Raji (cell line): ENCODE measurements around the gene BLVRB.

Experiments
- POLR2A ChIP-seq: IDR thresholded peaks from 2 replicates; pipeline ENCODE4 v1.6.1; 2011; ENCODE audit warnings: low read depth, low read length, control low read depth; ENCODE audit not compliant: insufficient read depth

The BLVRB gene

GRCh38 chr19:40418040-40418439 lies 47.5 kb downstream of the BLVRB start:
- TF ChIP-seq POLR2A = no peak

DNA sequence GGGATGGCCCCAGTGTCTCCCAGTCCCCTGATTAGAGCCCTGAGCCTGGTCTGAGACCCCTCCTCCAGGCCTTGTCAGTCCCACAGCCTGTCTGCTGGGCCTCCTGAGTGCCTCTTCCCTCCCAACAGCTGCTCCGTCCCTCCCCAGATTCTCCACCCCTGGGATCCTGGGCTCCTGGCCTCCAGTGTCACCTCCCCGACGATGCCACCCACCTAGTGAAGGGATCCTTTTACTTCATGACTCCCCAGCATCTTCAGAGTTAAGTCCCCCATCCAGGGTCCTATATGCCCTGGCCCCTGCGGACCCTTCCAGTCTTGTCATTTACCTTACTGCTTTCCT lies 47.9 kb downstream of the BLVRB start:
- no peak for TF ChIP-seq POLR2A

DNA sequence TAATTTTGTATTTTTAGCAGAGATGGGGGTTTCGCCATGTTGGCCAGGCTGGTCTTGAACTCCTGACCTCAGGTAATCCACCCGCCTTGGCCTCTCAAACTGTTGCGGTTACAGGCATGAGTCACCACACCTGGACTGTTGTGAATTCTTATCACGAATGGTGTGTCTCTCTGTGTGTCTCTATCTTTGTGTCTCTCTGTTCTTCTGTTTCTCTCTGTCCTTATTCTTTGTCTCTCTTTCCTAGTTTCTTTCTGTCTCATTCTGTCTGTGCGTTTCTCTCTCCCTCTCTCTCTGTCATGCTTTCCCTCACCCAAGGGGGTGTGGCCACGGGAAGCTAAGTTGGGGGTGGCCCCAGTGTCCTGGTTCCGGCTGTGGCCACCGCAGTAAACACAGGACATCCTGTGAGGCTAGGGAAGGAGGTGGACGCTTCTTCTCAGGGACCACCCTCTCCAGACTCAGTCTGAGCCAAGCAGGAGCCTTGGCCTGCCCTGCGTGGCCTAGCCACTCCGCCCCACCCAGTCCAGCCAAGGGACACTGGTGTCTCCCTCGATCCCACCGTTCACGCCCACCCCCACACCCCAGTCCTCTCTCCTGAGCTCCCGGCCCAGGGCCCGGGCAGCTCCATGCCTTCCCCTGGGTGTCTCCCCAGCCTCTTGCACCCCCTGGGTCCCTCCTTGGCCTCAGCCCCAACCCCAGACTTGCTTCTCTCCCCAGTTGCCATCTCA lies 48.5 kb downstream of the BLVRB start:
- TF ChIP-seq POLR2A = no peak

GRCh38 chr19:40415768-40416167 lies 49.8 kb downstream of the BLVRB start:
- no peak for TF ChIP-seq POLR2A

GRCh38 chr19:40414542-40415535 lies 50.7 kb downstream of the BLVRB start:
- no peak for TF ChIP-seq POLR2A

GRCh38 chr19:40413291-40413845 lies 52.2 kb downstream of the BLVRB start, which contains the start of gene PRX:
TSS of gene PRX (minus strand) at chr19:40413378. CDS start at chr19:40407932, 5,446 bp downstream.
- no peak for TF ChIP-seq POLR2A

DNA sequence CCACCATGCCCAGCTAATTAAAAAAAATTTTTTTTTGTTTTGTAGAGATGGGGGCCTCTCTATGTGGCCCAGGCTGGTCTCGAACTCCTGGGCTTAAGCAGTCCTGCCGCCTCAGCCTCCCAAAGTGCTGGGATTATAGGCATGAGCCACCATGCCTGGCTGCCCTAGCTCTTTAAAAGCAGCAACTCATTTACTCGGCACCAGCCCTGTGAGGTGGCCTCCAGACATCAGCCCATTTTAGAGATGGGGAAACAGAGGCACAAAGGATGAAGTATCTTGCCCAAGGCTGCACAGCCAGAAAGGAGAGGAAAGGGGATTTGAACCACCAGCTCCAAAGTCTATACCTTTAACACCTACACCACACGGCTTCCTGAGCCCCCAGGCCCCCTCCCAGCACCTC lies 52.7 kb downstream of the BLVRB start:
- no peak for TF ChIP-seq POLR2A

GRCh38 chr19:40411958-40412499 lies 53.5 kb downstream of the BLVRB start:
- TF ChIP-seq POLR2A = no peak

- no peak for TF ChIP-seq POLR2A
These were observed 54.3 kb downstream of the BLVRB start for GRCh38 chr19:40411125-40411842.

GRCh38 chr19:40410030-40410389 lies 55.5 kb downstream of the BLVRB start:
- TF ChIP-seq POLR2A = no peak

DNA sequence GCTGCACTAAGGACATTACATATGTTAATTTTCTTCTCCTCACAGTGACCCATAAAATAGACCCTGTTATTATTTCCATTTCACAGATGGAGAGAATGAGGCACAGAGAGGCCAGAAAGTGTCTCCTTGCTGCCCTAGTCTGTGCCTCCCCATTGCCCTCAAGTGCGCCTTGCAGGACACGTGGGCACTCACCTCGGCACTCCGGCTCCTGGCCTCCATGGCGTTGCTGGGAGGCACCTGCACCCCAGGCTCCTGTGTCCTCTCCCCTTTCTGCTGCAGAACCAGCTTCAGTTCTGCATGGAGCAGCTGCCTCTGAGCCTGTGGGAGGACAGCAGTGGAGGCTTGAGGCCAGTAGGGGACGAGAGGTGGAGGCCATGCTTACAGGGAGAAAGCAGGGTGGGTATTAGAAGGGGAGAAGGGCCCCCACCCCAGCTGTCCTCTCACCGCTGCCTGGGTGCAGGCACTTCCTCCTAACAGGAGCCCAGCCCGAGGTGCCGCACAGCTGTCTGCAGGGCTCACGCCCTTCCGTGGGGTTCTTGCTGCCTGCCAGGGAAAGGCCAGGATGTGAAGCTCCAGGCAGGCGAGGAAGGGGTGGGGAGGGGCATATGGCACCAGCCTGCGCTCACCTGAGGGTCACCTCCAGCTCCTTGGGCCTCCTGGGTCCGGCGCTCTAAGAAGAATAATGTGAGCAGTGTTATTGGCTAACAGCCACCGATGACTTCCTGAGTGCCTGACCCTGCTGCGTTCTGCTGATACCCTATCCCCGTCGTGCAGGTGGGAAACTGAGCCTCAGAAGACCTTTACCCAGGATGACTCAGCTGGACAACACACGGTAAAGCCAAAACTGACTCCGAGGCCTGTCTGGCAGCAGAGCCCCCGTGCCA lies 57.6 kb downstream of the BLVRB start:
- TF ChIP-seq POLR2A = no peak

- TF ChIP-seq POLR2A = no peak; the same call in 1 of the 2 replicates
These were observed 62.1 kb downstream of the BLVRB start for GRCh38 chr19:40403262-40403984.

DNA sequence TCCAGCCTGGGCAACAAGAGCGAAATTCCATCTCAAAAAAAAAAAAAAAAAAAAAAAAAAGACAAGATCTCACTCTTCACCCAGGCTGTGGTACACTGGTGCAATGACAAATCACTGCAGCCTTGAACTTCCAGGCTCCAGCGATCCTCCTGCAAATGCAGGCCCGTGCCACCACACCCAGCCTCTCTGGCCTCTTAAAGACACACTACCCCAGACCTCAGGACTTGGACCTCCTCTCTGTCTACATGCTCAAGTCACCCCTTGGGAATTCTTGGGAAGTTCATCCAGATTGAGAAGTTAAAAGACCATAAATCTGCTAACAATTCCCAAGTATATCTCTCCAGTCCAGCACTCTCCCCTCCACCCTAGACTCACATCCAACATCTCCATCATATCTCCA lies 65.0 kb downstream of the BLVRB start:
- no peak for TF ChIP-seq POLR2A
